Mesenchymal stem cell (in vitro differentiated cells and primary cell): ENCODE measurements around the gene PRDM2.

Experiments
- DNase-seq: peaks from one replicate; pipeline ENCODE4 v3.0.0-alpha.2; 2013
- H2AFZ ChIP-seq: one replicate; pipeline ENCODE4 v1.6.1; 2013; ENCODE audit warnings: low read depth, mild to moderate bottlenecking, control low read depth, inconsistent platforms, low read length, moderate library complexity
- H2AK5ac ChIP-seq: 2 replicates; pipeline ENCODE4 v1.6.1; 2013; ENCODE audit warnings: low read length, moderate library complexity, mild to moderate bottlenecking, inconsistent platforms; ENCODE audit not compliant: severe bottlenecking
- H2BK120ac ChIP-seq: one replicate; pipeline ENCODE4 v1.6.1; 2013; ENCODE audit warnings: low read depth, mild to moderate bottlenecking, inconsistent platforms, low read length, moderate library complexity
- H2BK12ac ChIP-seq, 2 experiments: one replicate each; pipeline ENCODE4 v1.6.1; 2013; ENCODE audit warnings: inconsistent platforms in 2 of 2, low read length in 2 of 2, mild to moderate bottlenecking in 2 of 2, moderate library complexity in 2 of 2, control low read depth in 1 of 2
- H2BK15ac ChIP-seq: one replicate; pipeline ENCODE4 v1.6.1; 2013; ENCODE audit warnings: mild to moderate bottlenecking, low read depth, inconsistent platforms; ENCODE audit not compliant: poor library complexity, severe bottlenecking
- H2BK5ac ChIP-seq: 2 replicates; pipeline ENCODE4 v1.6.1; 2013; ENCODE audit warnings: low read depth, mild to moderate bottlenecking, low read length, control low read depth, inconsistent platforms; ENCODE audit not compliant: poor library complexity, severe bottlenecking
- H3K14ac ChIP-seq, 2 experiments: one replicate each; pipeline ENCODE4 v1.6.1; 2013; ENCODE audit warnings: inconsistent platforms in 2 of 2, low read length in 2 of 2, control low read depth in 1 of 2, mild to moderate bottlenecking in 1 of 2, moderate library complexity in 1 of 2
- H3K18ac ChIP-seq, 2 experiments: one replicate each; pipeline ENCODE4 v1.6.1; 2013; ENCODE audit warnings: inconsistent platforms in 2 of 2, low read length in 2 of 2, control low read depth in 1 of 2, low read depth in 1 of 2, mild to moderate bottlenecking in 1 of 2
- H3K23ac ChIP-seq, 2 experiments: one replicate each; pipeline ENCODE4 v1.6.1; 2013; ENCODE audit warnings: inconsistent platforms in 2 of 2, low read length in 2 of 2, mild to moderate bottlenecking in 2 of 2, moderate library complexity in 2 of 2, control low read depth in 1 of 2
- H3K27ac ChIP-seq: 2 replicates; pipeline ENCODE4 v1.5.1; 2013; ENCODE audit warnings: mild to moderate bottlenecking, moderate library complexity, low read length, control low read depth, inconsistent platforms; ENCODE audit not compliant: poor library complexity, severe bottlenecking
- H3K27me3 ChIP-seq, 2 experiments: 2 replicates each; pipeline versions ENCODE4 v1.6.1 to v1.7.0; 2013; ENCODE audit warnings: low read length in 2 of 2, mild to moderate bottlenecking in 2 of 2, moderate library complexity in 2 of 2, control low read depth in 1 of 2, inconsistent platforms in 1 of 2; ENCODE audit not compliant: control insufficient read depth in 1 of 2, insufficient read depth in 1 of 2
- H3K36me3 ChIP-seq, 2 experiments: 2 replicates each; pipeline versions ENCODE4 v1.6.1 to v1.7.0; 2013; ENCODE audit warnings: low read length in 2 of 2, control low read depth in 1 of 2, inconsistent platforms in 1 of 2, low read depth in 1 of 2, mild to moderate bottlenecking in 1 of 2; ENCODE audit not compliant: insufficient read depth in 2 of 2, control insufficient read depth in 1 of 2
- H3K4ac ChIP-seq, 2 experiments: one replicate each; pipeline ENCODE4 v1.6.1; 2013; ENCODE audit warnings: inconsistent platforms in 2 of 2, low read length in 2 of 2, mild to moderate bottlenecking in 2 of 2, moderate library complexity in 2 of 2, control low read depth in 1 of 2, low read depth in 1 of 2
- H3K4me1 ChIP-seq: 2 replicates; pipeline ENCODE4 v1.6.1; 2013; ENCODE audit warnings: low read depth, low read length, control low read depth; ENCODE audit not compliant: control insufficient read depth, insufficient read depth
- H3K4me2 ChIP-seq: 2 replicates; pipeline ENCODE4 v1.6.1; 2013; ENCODE audit warnings: low read length, mild to moderate bottlenecking, inconsistent platforms; ENCODE audit not compliant: poor library complexity, severe bottlenecking
- H3K4me3 ChIP-seq, 2 experiments: 2 replicates each; pipeline versions ENCODE4 v1.5.1 to v1.7.0; 2013; ENCODE audit warnings: low read length in 2 of 2, mild to moderate bottlenecking in 2 of 2, control low read depth in 1 of 2, low read depth in 1 of 2; ENCODE audit not compliant: insufficient read depth in 1 of 2
- H3K79me1 ChIP-seq: replicated peaks from 2 replicates; pipeline ENCODE4 v1.6.1; 2013; ENCODE audit warnings: mild to moderate bottlenecking, control low read depth, low read length, inconsistent platforms; ENCODE audit not compliant: poor library complexity, severe bottlenecking
- H3K9ac ChIP-seq: 2 replicates; pipeline ENCODE4 v1.7.0; 2013; ENCODE audit warnings: mild to moderate bottlenecking, low read length, moderate library complexity
- H3K9me3 ChIP-seq: 2 replicates; pipeline ENCODE4 v1.7.0; 2013; ENCODE audit warnings: mild to moderate bottlenecking, low read length; ENCODE audit not compliant: control insufficient read depth
- H4K8ac ChIP-seq: one replicate; pipeline ENCODE4 v1.6.1; 2013; ENCODE audit warnings: inconsistent platforms, mild to moderate bottlenecking, low read length, moderate library complexity
- H4K91ac ChIP-seq: one replicate; pipeline ENCODE4 v1.6.1; 2013; ENCODE audit warnings: mild to moderate bottlenecking, low read length, inconsistent platforms
- WGBS: methylation state at CpG from one replicate; pipeline ENCODE4 v1.1.7; 2013; ENCODE audit warnings: mixed read lengths; 5-methylcytosine and 5-hydroxymethylcytosine counted together

Gene PRDM2

DNA sequence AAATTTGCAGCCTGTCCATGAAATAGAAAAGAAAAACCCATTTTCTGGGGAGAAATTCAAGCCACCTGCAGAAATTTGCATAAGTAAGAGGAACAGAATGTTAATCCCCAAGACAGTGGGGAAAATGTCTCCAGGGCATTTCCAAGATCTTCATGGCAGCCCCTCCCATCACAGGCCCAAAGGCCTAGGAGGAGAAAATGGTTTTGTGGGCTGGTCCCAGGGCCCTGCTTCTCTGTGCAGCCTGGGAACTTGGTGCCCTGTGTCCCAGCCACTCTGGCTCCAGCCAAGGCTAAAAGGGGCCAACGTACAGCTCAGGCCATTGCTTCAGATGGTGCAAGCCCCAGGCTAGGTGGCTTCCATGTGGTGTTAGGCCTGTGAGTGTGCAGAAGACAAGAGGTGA is 155.6 kb downstream of the PRDM2 start:
- no peak overlapping the region for H3K9ac ChIP-seq
- H2BK15ac ChIP-seq: no peak overlapping the region
- no peaks in the 10 kb centered on the region for H3K4me1 ChIP-seq
- no peak overlapping the region for H2BK5ac ChIP-seq
- no peak for DNase-seq
- no peak overlapping the region for H3K18ac ChIP-seq
- H2AK5ac ChIP-seq: no peak overlapping the region
- H3K9me3 ChIP-seq: peaks cover 18% of the 10 kb centered on the region
- WGBS: 36% methylated on average over 1 of the region's 1 CpG
- H4K91ac ChIP-seq: no peak overlapping the region
- no peak overlapping the region for H3K27ac ChIP-seq
- no peak overlapping the region for H3K4me2 ChIP-seq
- no peak overlapping the region for H3K4me3 ChIP-seq
- H3K14ac ChIP-seq: no peak overlapping the region
- H2AFZ ChIP-seq: no peak overlapping the region
- no peak overlapping the region for H4K8ac ChIP-seq
- H2BK120ac ChIP-seq: no peak overlapping the region
- no peak overlapping the region for H3K23ac ChIP-seq
- H3K79me1 ChIP-seq: no peaks in the 10 kb centered on the region
- no peak overlapping the region for H2BK12ac ChIP-seq
- H3K27me3 ChIP-seq: peaks cover 0 to 11% of the 10 kb centered on the region in 2 experiments
- no peaks in the 10 kb centered on the region for H3K36me3 ChIP-seq
- no peak overlapping the region for H3K4ac ChIP-seq

DNA sequence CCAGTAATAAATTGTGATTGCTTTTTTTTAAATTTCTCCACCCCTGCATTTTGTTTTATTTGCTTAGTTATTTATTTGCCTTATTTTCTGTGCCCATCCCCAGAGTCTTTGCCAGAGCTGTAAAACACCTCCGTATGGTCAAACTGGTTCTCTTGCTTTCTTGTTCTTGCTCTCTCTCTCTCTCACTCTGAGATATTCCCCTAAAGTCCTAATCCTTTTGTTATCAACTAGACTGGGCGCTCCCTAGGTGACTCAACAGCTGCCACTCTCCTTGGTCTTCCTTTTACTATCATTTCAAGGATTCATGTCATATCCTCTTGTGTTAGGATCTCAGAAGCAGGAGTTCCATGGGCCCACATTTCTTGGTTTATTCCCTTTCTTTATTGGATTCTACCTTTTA is 160.0 kb downstream of the PRDM2 start:
- H3K4ac ChIP-seq: no peak overlapping the region

DNA sequence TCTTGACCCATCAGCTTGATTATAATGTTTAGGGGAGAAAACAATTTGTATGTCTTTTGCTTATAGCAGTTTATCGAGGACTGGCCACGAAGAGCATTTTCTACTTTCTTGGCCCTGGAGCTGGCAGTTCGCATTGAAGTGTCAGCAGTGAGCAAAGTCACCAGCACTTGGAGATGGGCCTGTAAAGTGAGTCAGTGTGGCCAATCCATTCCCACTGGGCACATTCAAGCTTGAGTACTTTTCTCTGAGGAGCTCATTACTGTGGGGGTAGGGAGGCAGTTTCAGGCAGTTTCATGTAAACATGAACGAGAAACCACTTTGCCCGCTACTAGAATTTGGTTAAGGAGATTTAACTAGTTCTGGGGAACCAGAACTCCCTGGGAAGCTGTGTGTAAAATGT is 164.8 kb downstream of the PRDM2 start:
- H3K27me3 ChIP-seq: peaks cover 0 to 37% of the 10 kb centered on the region in 2 experiments
- no peak overlapping the region for H3K14ac ChIP-seq
- no peaks in the 10 kb centered on the region for H3K36me3 ChIP-seq
- H3K4me2 ChIP-seq: no peak overlapping the region
- H4K91ac ChIP-seq: no peak overlapping the region
- no peak overlapping the region for H2BK120ac ChIP-seq
- no peak overlapping the region for H2AK5ac ChIP-seq
- H2BK5ac ChIP-seq: no peak overlapping the region
- H3K4me1 ChIP-seq: no peaks in the 10 kb centered on the region
- no peak overlapping the region for H2AFZ ChIP-seq
- peak overlapping the region; percentile 63 for H3K9ac ChIP-seq
- peak overlapping the region in 1 of 2 experiments; percentile 27 for H3K4me3 ChIP-seq
- H3K9me3 ChIP-seq: no peaks in the 10 kb centered on the region
- no peak overlapping the region for H2BK12ac ChIP-seq
- no peak overlapping the region for H4K8ac ChIP-seq
- DNase-seq: no peak
- H3K79me1 ChIP-seq: no peaks in the 10 kb centered on the region
- no peak overlapping the region for H3K4ac ChIP-seq
- H3K18ac ChIP-seq: no peak overlapping the region
- no peak overlapping the region for H3K23ac ChIP-seq
- no peak overlapping the region for H3K27ac ChIP-seq
- H2BK15ac ChIP-seq: no peak overlapping the region
- WGBS: 77% methylated on average over 5 of the region's 5 CpGs

More for the DNA sequence above, 160.0 kb downstream of the PRDM2 start:
- no peak for DNase-seq
- no peak overlapping the region for H3K4me3 ChIP-seq
- H2BK120ac ChIP-seq: no peak overlapping the region
- no peaks in the 10 kb centered on the region for H3K36me3 ChIP-seq
- H4K8ac ChIP-seq: no peak overlapping the region
- no peak overlapping the region for H3K9ac ChIP-seq
- H3K9me3 ChIP-seq: peaks cover 15% of the 10 kb centered on the region
- no peak overlapping the region for H3K23ac ChIP-seq
- H3K27me3 ChIP-seq: peaks cover 0 to 11% of the 10 kb centered on the region in 2 experiments
- H3K79me1 ChIP-seq: no peaks in the 10 kb centered on the region
- H4K91ac ChIP-seq: no peak overlapping the region
- 40% methylated on average over 2 of the region's 2 CpGs for WGBS
- H3K27ac ChIP-seq: no peak overlapping the region
- H2BK12ac ChIP-seq: no peak overlapping the region
- H2AK5ac ChIP-seq: no peak overlapping the region
- no peak overlapping the region for H2BK5ac ChIP-seq
- H3K4me2 ChIP-seq: no peak overlapping the region
- no peak overlapping the region for H3K14ac ChIP-seq
- H2AFZ ChIP-seq: no peak overlapping the region
- H3K18ac ChIP-seq: no peak overlapping the region
- no peak overlapping the region for H2BK15ac ChIP-seq
- H3K4me1 ChIP-seq: no peaks in the 10 kb centered on the region

DNA sequence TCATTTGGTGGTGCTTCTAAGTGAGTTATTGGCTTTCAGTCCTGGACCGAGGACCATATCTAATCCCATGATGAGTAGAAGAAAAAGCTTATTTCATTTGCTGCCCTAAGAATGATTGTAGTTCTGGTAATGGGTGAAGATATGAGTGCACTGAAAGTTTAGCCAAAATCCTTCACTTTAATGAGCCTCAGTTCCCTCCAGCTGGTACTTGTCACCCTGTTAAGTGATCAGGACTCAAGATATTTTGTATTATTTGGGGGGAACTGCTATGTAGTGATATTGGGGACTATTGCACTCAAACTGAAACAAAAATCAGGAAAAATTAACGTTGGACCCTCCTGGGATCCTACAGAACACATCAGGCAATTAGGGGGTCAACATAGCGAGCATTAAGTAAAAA is 165.9 kb downstream of the PRDM2 start:
- Histone ChIP-seq H3K4me1 (no peaks in the 10 kb centered on the region), H3K27ac (no peak overlapping the region), H2BK5ac (no peak overlapping the region), H3K9me3 (no peaks in the 10 kb centered on the region), H3K14ac (no peak overlapping the region), H3K4me3 (no peak overlapping the region), H3K79me1 (no peaks in the 10 kb centered on the region), H2AK5ac (no peak overlapping the region), H4K8ac (no peak overlapping the region), H2BK15ac (no peak overlapping the region), H3K36me3 (no peaks in the 10 kb centered on the region), H4K91ac (no peak overlapping the region), H3K18ac (no peak overlapping the region), H2BK120ac (no peak overlapping the region), H3K27me3 (peaks cover 0 to 42% of the 10 kb centered on the region in 2 experiments), H3K23ac (no peak overlapping the region), H2BK12ac (no peak overlapping the region), H3K4me2 (no peak overlapping the region), H2AFZ (no peak overlapping the region), H3K4ac (no peak overlapping the region), H3K9ac (no peak overlapping the region)
- DNase-seq: no peak
- WGBS: 41% methylated on average over 3 of the region's 3 CpGs
